ENCODE measurements around the gene ERC2. TPM values are rescaled to one million over a fixed set of nuclear protein-coding genes. Genes with fewer than 3 reads are reported as not detected.

The ERC2 gene
- total RNA-seq, 3 donors from 2014 or later (not counting 1 experiment from before 2014, with no cell fraction given) = not detected

GRCh38 chr3:55486101-55486856 lies 982.0 kb downstream of the ERC2 start:
- H3K27me3 Mint-ChIP-seq (ENCODE audit: low read depth in 2 of 2) = peaks cover 55 to 66% of the 10 kb centered on the region in 2 donors
- no peak overlapping the region for H3K4me3 ChIP-seq (ENCODE audit: low read length)

GRCh38 chr3:55484801-55485791 lies 983.2 kb downstream of the ERC2 start:
- Histone ChIP-seq H3K4me1 (ENCODE audit: control insufficient read depth, insufficient read depth, low read length) (no peaks in the 10 kb centered on the region), H3K27me3 (ENCODE audit: control insufficient read depth, insufficient read depth, low read length) (peaks cover 36% of the 10 kb centered on the region), H3K36me3 (ENCODE audit: control insufficient read depth, insufficient read depth, low read length) (no peaks in the 10 kb centered on the region), H3K27ac (ENCODE audit: low read length) (no peak overlapping the region), H3K4me3 (ENCODE audit: low read length) (no peak overlapping the region), H3K9me3 (ENCODE audit: control insufficient read depth, insufficient read depth, low read length) (no peaks in the 10 kb centered on the region)
- Mint-ChIP-seq H3K27me3 (ENCODE audit: low read depth in 2 of 2) (peaks cover 57 to 70% of the 10 kb centered on the region in 2 donors), H3K27ac (no peak overlapping the region), H3K4me3 (no peak overlapping the region), H3K4me1 (peaks cover 0 to 4% of the 10 kb centered on the region in 2 donors), H3K36me3 (no peaks in the 10 kb centered on the region), H3K9me3 (no peaks in the 10 kb centered on the region)
- ATAC-seq = no peak
- intact Hi-C loops (cut with micrococcal nuclease) = no loop called here
- peak in 1 of 2 donors; percentile 44 for DNase-seq
- TF ChIP-seq CTCF (IDR thresholded peaks at IDR 0.05) = no peak
- 6% methylated on average over 54 of the region's 57 CpGs for WGBS (ENCODE audit: insufficient coverage)

More at GRCh38 chr3:55486101-55486856, 982.0 kb downstream of the ERC2 start:
- Histone ChIP-seq H3K36me3 (ENCODE audit: control insufficient read depth, insufficient read depth, low read length) (no peaks in the 10 kb centered on the region), H3K4me1 (ENCODE audit: control insufficient read depth, insufficient read depth, low read length) (no peaks in the 10 kb centered on the region), H3K27ac (ENCODE audit: low read length) (no peak overlapping the region), H3K9me3 (ENCODE audit: control insufficient read depth, insufficient read depth, low read length) (no peaks in the 10 kb centered on the region), H3K27me3 (ENCODE audit: control insufficient read depth, insufficient read depth, low read length) (peaks cover 36% of the 10 kb centered on the region)
- Mint-ChIP-seq H3K36me3 (no peaks in the 10 kb centered on the region), H3K4me3 (no peak overlapping the region), H3K4me1 (peaks cover 0 to 4% of the 10 kb centered on the region in 2 donors), H3K27ac (no peak overlapping the region), H3K9me3 (no peaks in the 10 kb centered on the region)
- ATAC-seq (no peak), DNase-seq (no peak)
- intact Hi-C loops (cut with micrococcal nuclease) = no loop called here
- 4% methylated on average over 42 of the region's 49 CpGs for WGBS (ENCODE audit: insufficient coverage)
- no peak for TF ChIP-seq CTCF (IDR thresholded peaks at IDR 0.05)

GRCh38 chr3:55484191-55484689 lies 984.0 kb downstream of the ERC2 start:
- H3K4me1 ChIP-seq (ENCODE audit: control insufficient read depth, insufficient read depth, low read length) = no peaks in the 10 kb centered on the region
- Mint-ChIP-seq H3K9me3 (no peaks in the 10 kb centered on the region), H3K27me3 (ENCODE audit: low read depth in 2 of 2) (peaks cover 57 to 70% of the 10 kb centered on the region in 2 donors), H3K27ac (no peak overlapping the region), H3K4me1 (peaks cover 0 to 4% of the 10 kb centered on the region in 2 donors), H3K36me3 (no peaks in the 10 kb centered on the region), H3K4me3 (no peak overlapping the region)
- DNase-seq (no peak), ATAC-seq (no peak)
- H3K9me3 ChIP-seq (ENCODE audit: control insufficient read depth, insufficient read depth, low read length) = no peaks in the 10 kb centered on the region
- TF ChIP-seq CTCF (IDR thresholded peaks at IDR 0.05) = no peak
- no peak overlapping the region for H3K4me3 ChIP-seq (ENCODE audit: low read length)
- intact Hi-C loops (cut with micrococcal nuclease) = no loop called here
- H3K27me3 ChIP-seq (ENCODE audit: control insufficient read depth, insufficient read depth, low read length) = peaks cover 32% of the 10 kb centered on the region
- H3K36me3 ChIP-seq (ENCODE audit: control insufficient read depth, insufficient read depth, low read length) = no peaks in the 10 kb centered on the region
- H3K27ac ChIP-seq (ENCODE audit: low read length) = no peak overlapping the region
- 16% methylated on average over 20 of the region's 20 CpGs for WGBS (ENCODE audit: insufficient coverage)

Measured in natural killer cell (primary cell).